HG02588 (cell line): ENCODE measurements around the gene DLG2.

Source experiments
- ATAC-seq: cut with Tn5 transposase; IDR thresholded peaks from one replicate; pipeline ENCODE4 v1.9.1; 2021; ENCODE audit warnings: mild to moderate bottlenecking, moderate library complexity; ENCODE audit not compliant: unreplicated experiment

Gene DLG2

GRCh38 chr11:83922318-83922717 lies 1704.8 kb downstream of the DLG2 start:
- no peak for ATAC-seq

- ATAC-seq: no peak
Observed at GRCh38 chr11:83921447-83922192, 1705.5 kb downstream of the DLG2 start.

- ATAC-seq: no peak
Observed at GRCh38 chr11:83918476-83918875, 1708.7 kb downstream of the DLG2 start.

GRCh38 chr11:83914995-83915394 lies 1712.1 kb downstream of the DLG2 start:
- ATAC-seq: no peak

GRCh38 chr11:83909579-83910534 lies 1717.3 kb downstream of the DLG2 start:
- ATAC-seq: no peak

GRCh38 chr11:83908298-83908856 lies 1718.8 kb downstream of the DLG2 start:
- ATAC-seq: no peak

- no peak for ATAC-seq
Observed at GRCh38 chr11:83895516-83895915, 1731.6 kb downstream of the DLG2 start.

GRCh38 chr11:83881428-83881827 lies 1745.7 kb downstream of the DLG2 start:
- no peak for ATAC-seq

GRCh38 chr11:83871054-83871453 lies 1756.1 kb downstream of the DLG2 start:
- ATAC-seq: no peak

GRCh38 chr11:83866655-83867054 lies 1760.5 kb downstream of the DLG2 start:
- no peak for ATAC-seq

- no peak for ATAC-seq
Observed at GRCh38 chr11:83865636-83866461, 1761.3 kb downstream of the DLG2 start.

GRCh38 chr11:83864412-83865057 lies 1762.6 kb downstream of the DLG2 start:
- ATAC-seq: no peak

GRCh38 chr11:83863272-83863671 lies 1763.9 kb downstream of the DLG2 start:
- no peak for ATAC-seq

- no peak for ATAC-seq
Observed at GRCh38 chr11:83862691-83863090, 1764.5 kb downstream of the DLG2 start.

- no peak for ATAC-seq
Observed at GRCh38 chr11:83862033-83862432, 1765.1 kb downstream of the DLG2 start.

GRCh38 chr11:83858694-83859093 lies 1768.5 kb downstream of the DLG2 start:
- no peak for ATAC-seq

GRCh38 chr11:83855237-83855636 lies 1771.9 kb downstream of the DLG2 start:
- ATAC-seq: no peak

- no peak for ATAC-seq
Observed at GRCh38 chr11:83852775-83853442, 1774.2 kb downstream of the DLG2 start.

- ATAC-seq: no peak
Observed at GRCh38 chr11:83852012-83852411, 1775.1 kb downstream of the DLG2 start.
